ENCODE measurements around the gene ALCAM.
"Not testable (repeated sequence)": the region's sequence is repeated elsewhere in the genome, so short reads cannot be mapped to it uniquely, and the experiment has no call there.

The ALCAM gene

DNA sequence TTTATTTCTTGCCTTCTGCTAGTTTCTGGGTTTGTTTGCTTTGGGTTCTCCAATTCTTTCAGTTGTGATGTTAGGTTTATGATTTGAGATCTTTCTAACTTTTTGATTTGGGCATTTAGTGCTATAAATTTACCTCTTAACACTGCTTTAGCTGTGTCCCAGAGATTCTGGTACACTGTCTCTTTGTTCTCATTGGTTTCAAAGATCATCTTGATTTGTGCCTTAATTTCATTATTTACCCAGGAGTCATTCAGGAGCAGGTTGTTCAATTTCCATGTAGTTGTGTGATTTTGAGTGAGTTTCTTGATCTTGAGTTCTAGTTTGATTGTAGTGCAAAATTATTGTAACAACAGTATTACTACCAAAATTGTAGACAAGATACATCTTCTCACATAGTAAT, 25.9 kb downstream of the ALCAM start:
- DNase-seq (ENCODE audit: low spot score) = not testable (repeated sequence)

DNA sequence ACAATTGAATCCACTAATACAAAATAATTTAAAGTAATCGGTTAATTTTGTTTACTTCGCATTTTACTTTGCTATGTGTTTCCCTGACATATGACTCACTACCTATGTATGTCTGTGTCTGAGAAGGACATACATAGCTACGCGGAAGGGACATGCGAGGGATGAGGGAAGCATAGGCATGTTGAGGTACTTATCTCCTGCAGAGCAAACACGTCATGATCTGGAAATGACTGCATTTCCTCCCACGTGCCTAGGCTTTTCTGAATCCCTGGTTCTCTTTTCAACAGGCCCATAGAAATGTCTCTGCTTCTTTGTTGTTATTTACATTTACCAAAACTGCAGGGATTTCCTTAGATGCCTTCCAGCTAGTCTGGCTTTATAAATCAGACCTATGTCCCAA, 27.5 kb downstream of the ALCAM start:
- DNase-seq (ENCODE audit: low spot score) = no peak

DNA sequence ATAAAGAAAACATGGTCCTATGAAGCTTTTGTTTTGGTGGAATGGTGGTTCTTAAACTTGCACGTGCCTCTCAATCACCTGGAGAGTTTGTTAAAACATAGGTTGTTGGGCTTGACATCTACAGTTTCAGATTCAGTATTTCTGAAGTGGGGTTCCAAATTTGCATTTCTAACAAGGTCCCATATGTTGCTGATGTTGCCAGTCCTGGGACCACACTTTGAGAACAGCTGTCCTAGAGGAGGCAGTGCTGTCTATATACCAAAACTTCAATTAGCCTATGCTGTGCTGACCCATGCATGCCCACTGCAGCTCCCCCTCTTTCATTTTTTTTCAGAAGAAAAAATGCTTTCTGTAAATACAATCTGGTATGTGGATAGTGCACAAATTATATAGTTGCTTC, 31.3 kb downstream of the ALCAM start:
- no peak for DNase-seq (ENCODE audit: low spot score)

DNA sequence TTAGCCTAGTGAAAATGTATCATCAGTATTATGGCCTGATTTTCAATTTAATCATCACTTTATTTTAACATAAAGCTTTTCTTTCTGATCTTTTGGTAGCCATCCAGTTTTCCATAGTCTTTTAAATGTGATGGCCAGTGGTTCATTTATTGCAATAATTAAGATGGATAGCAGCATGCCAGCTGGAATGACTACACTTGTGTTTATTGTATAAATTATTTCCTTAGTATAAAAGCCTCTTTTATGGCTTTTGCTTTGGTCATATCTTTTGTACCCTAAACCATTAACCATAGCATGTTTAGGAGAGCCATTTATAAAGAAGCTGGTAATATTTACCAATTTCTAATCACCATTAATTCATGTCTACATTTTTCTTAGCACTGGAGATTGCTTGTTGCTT, 31.7 kb downstream of the ALCAM start:
- no peak for DNase-seq (ENCODE audit: low spot score)

- no peak for DNase-seq (ENCODE audit: low spot score)
Measured at GRCh38 chr3:105399062-105399461, 32.4 kb downstream of the ALCAM start.

GRCh38 chr3:105399611-105400010, 32.9 kb downstream of the ALCAM start:
- no peak for DNase-seq (ENCODE audit: low spot score)

GRCh38 chr3:105401254-105401653, 34.5 kb downstream of the ALCAM start:
- no peak for DNase-seq (ENCODE audit: low spot score)

GRCh38 chr3:105401691-105402149, 35.0 kb downstream of the ALCAM start:
- DNase-seq (ENCODE audit: low spot score) = no peak

- DNase-seq (ENCODE audit: low spot score) = no peak
Measured at GRCh38 chr3:105402287-105402801, 35.6 kb downstream of the ALCAM start.

DNA sequence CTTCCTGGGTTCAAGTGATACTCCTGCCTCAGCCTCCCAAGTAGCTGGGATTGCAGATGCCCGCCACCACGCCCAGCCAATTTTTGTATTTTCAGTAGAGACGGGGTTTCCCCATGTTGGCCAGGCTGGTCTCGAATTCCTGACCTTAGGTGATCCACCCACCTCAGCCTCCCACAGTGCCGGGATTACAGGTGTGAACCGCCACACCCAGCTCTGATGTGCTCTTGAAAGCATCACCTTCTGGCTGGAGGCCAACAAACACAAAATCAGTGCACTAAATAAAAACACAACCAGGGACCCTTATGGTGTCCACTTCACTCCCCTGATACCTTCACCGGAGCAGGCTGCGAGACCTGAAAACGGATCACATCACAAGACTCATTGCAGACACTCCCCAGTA, 36.3 kb downstream of the ALCAM start:
- not testable (repeated sequence) for DNase-seq (ENCODE audit: low spot score)

GRCh38 chr3:105406268-105406667, 39.6 kb downstream of the ALCAM start:
- no peak for DNase-seq (ENCODE audit: low spot score)

GRCh38 chr3:105409364-105409763, 42.7 kb downstream of the ALCAM start:
- DNase-seq (ENCODE audit: low spot score) = no peak

DNA sequence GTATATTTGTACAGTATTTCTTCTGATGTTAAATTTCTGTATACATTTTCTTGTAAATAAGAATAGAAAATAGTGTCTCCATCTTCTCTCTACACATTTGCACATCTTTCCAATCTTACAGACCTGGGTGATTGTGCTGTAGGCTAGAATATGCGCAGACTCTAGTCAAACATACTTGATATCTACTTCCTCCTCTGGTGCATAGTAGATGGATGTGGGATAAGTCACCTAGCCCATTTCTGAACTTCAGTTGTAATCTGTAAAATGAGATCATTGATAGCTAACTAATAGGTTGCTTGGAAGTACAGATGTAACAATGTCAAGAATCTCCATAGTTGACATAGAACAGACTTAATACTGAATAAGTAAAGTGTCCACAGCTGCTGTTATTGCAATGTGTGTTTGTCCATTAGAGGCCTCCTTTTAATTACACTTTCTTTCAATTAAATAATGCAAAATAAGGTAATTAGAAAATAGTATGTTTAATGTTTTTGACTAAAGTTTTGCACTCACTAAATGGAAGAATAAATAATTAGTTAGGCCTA, 46.7 kb downstream of the ALCAM start:
- no peak for DNase-seq (ENCODE audit: low spot score)

DNA sequence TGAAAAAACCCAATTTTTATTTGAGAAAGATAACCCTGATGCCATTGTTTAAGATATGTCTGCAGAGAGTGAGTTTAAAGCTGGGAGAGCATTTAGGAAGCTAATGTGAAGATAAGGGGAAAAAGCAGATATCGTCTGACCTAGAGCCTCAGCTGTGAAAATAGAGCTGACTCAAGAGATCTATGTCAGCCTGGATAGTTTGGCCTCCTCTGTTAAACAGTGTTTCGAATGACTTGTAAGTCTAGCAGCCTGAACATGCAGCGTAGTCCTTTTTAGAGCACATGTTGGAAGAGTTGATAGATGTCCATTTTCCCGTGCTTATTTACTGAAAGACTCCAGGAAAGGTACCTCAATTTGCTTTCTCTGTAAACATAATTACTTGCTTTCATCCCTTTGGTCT, 48.1 kb downstream of the ALCAM start:
- no peak for DNase-seq (ENCODE audit: low spot score)

DNA sequence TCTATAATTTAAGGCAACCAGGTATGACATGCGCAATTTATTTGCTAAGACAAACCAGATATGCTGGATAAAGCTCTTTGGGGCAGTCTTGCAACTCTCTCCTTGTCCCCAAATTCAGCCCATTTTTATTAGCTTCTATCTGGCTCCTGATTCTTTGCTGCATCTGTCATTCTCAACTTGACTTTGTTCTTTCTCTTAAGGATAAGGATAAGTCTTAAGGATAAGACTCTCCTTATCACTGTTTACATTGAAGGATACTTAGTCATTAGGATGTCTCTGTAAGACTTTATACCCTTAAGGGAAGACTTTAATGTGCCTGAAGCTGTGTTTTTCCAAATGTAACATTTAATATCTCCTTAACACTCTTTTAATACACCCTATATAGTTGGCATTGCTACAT, 49.2 kb downstream of the ALCAM start:
- DNase-seq (ENCODE audit: low spot score) = no peak

DNA sequence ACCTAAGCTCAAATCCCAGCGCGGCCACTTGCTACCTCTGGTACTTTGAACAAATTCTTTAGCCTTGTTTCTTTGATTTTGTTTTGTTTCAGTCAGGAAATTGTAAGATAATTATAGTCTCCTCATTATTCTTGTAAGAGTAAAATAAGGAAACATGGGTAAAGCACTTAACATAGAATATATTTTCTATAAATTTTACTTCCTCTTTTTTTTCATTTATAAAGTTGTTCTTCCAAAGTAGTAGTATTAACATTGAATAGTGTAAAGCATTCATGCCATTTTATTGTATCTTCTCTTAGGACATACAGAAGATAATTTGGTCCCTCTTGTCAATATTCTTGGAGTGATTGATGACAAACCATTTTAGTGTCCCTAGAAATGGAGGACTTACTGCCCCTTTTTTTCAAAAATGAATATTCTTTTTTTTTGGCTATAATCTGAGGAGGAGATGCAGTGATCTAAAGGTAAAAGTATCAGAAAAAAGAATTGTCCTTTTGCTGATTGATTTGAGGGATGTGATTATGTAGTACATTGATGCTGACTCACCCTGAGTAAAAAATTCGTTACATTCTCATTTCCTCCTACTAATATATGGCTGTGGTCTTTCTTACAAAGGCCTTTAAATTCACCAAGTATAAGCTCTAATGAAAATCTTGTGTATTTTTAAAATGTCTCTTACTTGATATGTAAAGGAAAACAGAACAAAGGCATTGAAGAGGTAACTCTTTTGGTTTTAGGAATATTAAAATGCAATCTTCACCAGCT, 51.0 kb downstream of the ALCAM start:
- DNase-seq (ENCODE audit: low spot score) = no peak

DNA sequence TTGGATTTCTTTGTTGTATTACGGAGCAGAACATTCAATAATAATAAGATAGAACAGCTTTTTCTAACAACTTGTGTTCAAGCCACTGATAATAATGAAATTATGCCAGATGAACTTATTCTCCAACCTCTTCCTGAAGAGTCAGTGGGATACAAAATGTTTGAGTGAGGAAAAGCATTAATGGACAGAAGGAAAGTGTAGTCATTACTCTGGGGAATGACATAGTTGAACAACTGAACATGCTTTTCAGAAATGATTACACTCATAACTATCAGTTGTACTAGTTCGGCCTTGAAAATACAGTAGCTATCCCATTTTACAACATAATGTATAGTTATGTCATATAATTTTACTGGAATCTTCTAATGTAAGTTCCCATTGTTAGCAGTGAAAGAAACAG, 55.9 kb downstream of the ALCAM start:
- no peak for DNase-seq (ENCODE audit: low spot score)

DNA sequence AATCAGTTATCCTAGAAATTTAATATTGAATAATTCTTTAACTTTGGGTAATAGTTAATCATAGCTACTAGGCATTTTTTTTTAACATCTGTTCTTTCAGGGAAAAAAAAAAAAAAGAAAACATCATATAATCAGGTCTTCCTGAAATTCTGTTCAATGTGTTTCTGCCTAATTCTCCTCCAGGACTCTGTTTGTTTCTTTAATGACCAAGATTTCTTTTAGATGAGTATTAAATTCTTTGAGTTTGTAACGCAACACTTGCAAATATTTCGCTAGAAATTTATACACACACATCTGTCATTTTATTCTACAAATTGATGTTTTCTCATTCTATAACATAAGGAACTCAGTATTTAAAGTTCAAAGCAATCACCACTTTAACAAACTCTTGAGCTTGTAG, 56.7 kb downstream of the ALCAM start:
- DNase-seq (ENCODE audit: low spot score) = no peak

DNA sequence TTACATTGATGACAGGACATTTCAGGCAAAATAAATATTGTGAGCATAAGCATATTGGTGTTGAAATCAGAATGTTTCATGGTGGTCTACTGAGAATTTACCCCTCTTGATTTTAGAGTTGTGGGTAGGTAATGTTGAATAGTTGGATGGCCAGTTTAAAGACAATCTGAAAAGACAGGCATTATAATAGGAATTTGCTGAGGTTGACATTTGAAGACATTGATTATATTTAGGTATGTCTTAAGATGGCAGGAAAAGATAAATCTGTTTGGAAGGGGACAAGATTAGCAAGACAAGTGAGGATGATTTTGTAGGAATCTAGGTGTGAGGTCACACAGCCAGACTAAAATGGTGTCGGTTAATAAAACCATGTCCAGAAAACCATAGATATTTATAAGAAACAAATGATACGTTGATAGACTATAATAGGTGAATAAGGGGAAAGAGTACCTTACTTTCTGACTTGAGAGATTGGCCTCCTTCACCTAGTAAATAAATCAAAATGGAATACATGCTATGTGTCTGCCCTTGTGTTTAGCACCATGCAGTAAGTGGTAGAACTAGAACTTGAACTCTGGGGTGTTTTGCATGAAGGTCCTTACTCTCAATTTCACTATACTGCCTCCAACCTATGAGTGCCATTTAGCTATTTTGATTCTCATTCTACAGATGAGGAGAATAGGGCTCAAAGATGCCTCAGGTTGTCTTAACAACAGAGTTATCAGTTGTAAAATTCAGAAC, 57.9 kb downstream of the ALCAM start:
- DNase-seq (ENCODE audit: low spot score) = no peak

DNA sequence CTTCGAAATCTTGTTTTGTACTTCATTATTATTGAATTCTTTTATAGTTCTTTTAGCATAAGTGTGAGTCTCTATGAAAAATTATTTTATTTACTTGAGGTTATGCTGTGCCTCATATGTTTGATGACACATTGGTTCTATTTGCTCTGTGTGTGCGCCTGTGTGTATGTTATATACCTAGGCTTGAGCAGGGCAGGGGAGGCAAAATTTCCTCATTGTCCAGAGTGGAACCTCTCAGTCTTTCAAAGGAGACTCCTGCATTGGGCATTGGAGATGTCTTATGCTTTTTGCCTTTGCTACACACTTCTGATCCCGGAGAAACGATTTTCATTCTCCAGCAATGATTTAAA, 58.4 kb downstream of the ALCAM start:
- DNase-seq (ENCODE audit: low spot score) = no peak

- DNase-seq (ENCODE audit: low spot score) = no peak
Measured at GRCh38 chr3:105427332-105427731, 60.6 kb downstream of the ALCAM start.

GRCh38 chr3:105429034-105429762, 62.5 kb downstream of the ALCAM start:
- DNase-seq (ENCODE audit: low spot score) = no peak

Measured in germinal center (tissue), 1 donor.